ENCODE results near the gene UNC45A. TPM values are rescaled to one million over a fixed set of nuclear protein-coding genes. Genes with fewer than 3 reads are reported as not detected.
A peak's percentile ranks its signal among the peaks of the same experiment; 100 is the strongest.

The UNC45A gene
- total RNA-seq, 1 donor from 2014 or later, result 102 TPM

GRCh38 chr15:90931828-90932659, 3.0 kb upstream of the UNC45A start, which contains the start of gene HDDC3:
TSS of gene HDDC3 (minus strand) at chr15:90932549. CDS start at chr15:90932540, 9 bp downstream.
- TF ChIP-seq, protein P1, sequence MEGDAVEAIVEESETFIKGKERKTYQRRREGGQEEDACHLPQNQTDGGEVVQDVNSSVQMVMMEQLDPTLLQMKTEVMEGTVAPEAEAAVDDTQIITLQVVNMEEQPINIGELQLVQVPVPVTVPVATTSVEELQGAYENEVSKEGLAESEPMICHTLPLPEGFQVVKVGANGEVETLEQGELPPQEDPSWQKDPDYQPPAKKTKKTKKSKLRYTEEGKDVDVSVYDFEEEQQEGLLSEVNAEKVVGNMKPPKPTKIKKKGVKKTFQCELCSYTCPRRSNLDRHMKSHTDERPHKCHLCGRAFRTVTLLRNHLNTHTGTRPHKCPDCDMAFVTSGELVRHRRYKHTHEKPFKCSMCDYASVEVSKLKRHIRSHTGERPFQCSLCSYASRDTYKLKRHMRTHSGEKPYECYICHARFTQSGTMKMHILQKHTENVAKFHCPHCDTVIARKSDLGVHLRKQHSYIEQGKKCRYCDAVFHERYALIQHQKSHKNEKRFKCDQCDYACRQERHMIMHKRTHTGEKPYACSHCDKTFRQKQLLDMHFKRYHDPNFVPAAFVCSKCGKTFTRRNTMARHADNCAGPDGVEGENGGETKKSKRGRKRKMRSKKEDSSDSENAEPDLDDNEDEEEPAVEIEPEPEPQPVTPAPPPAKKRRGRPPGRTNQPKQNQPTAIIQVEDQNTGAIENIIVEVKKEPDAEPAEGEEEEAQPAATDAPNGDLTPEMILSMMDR (IDR thresholded peaks at IDR 0.05; ENCODE audit: unreplicated experiment), result peak; percentile 84
- peak within 1 kb of the TSS; percentile 89 for H3K4me3 Mint-ChIP-seq (ENCODE audit: unreplicated experiment)
- H3K27me3 Mint-ChIP-seq (ENCODE audit: unreplicated experiment), result peaks cover 2% of the 10 kb centered on the region
- H3K4me1 Mint-ChIP-seq (ENCODE audit: unreplicated experiment), result peaks cover 20% of the 10 kb centered on the region
- no peak within 1 kb of the TSS for H3K27ac Mint-ChIP-seq (ENCODE audit: unreplicated experiment)
- DNase-seq (ENCODE audit: low spot score), result peak; percentile 96
- H3K9me3 Mint-ChIP-seq (ENCODE audit: unreplicated experiment), result no peaks in the 10 kb centered on the region
- H3K36me3 Mint-ChIP-seq (ENCODE audit: low read depth, unreplicated experiment), result peaks cover 5% of the 10 kb centered on the region

GRCh38 chr15:90932660-90932991, 2.5 kb upstream of the UNC45A start:
- H3K9me3 Mint-ChIP-seq (ENCODE audit: unreplicated experiment), result no peaks in the 10 kb centered on the region
- H3K27me3 Mint-ChIP-seq (ENCODE audit: unreplicated experiment), result peaks cover 2% of the 10 kb centered on the region
- no peak overlapping the region for H3K4me3 Mint-ChIP-seq (ENCODE audit: unreplicated experiment)
- H3K36me3 Mint-ChIP-seq (ENCODE audit: low read depth, unreplicated experiment), result peaks cover 5% of the 10 kb centered on the region
- H3K4me1 Mint-ChIP-seq (ENCODE audit: unreplicated experiment), result peaks cover 20% of the 10 kb centered on the region
- TF ChIP-seq, protein P1 (IDR thresholded peaks at IDR 0.05; ENCODE audit: unreplicated experiment), result no peak
- H3K27ac Mint-ChIP-seq (ENCODE audit: unreplicated experiment), result no peak overlapping the region
- no peak for DNase-seq (ENCODE audit: low spot score)

DNA sequence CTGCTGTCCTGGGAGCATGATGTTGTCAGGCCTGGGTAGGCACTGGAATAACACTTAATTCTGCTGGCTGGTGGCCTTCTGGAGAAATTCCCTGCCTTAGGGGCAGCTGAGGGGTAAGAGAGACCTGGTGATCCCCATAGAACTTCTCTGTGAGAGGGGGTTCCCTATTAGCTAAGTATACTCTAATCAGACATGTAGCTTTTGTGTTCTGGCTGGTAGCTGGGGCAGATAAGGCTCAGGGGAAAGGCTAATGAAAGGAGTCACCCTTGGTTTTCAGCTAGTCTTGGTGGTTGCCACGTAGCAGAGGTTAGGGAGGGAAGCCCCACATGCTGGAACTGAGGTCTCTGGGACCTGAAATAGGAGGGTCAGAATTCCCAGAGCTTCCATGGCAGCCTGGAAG, 1.8 kb upstream of the UNC45A start:
- TF ChIP-seq, protein P1 (IDR thresholded peaks at IDR 0.05; ENCODE audit: unreplicated experiment), result no peak
- H3K36me3 Mint-ChIP-seq (ENCODE audit: low read depth, unreplicated experiment), result peaks cover 9% of the 10 kb centered on the region
- no peak for DNase-seq (ENCODE audit: low spot score)
- peaks cover 20% of the 10 kb centered on the region for H3K4me1 Mint-ChIP-seq (ENCODE audit: unreplicated experiment)
- H3K4me3 Mint-ChIP-seq (ENCODE audit: unreplicated experiment), result no peak overlapping the region
- no peak overlapping the region for H3K27ac Mint-ChIP-seq (ENCODE audit: unreplicated experiment)
- peaks cover 2% of the 10 kb centered on the region for H3K27me3 Mint-ChIP-seq (ENCODE audit: unreplicated experiment)
- no peaks in the 10 kb centered on the region for H3K9me3 Mint-ChIP-seq (ENCODE audit: unreplicated experiment)

DNA sequence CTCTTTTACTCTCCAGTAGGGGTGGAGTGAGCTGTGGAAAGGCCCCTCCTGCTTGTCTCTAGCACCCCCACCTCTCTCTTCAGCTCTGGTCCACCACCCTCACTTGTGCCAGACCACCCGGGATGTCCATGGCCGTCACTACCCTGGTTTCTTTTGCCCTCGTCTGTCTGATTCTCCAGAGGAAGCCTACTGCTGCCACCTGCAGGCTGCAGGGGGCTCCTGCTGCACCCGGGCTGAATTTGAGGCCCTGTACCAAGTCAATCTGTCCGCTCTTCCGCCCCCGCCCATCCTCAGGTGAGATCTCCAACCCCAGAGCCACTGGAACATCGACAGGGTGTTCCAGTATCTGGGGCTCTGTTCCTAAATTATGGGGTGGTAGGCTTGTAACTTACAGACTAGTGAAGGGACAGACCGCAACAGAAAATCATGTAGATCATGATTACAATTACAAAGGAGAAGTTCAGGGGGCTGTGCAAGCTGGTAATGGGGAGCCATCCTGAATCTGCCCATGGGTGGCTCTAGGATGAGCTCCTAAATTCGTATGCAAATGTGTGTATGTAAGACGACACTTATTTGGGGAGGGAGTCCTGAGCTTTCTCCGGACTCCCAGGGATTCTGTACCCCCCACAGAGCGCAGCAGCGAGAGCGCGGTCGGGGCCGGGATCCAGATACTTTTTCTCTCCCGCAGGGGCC, 683 bp upstream of the UNC45A start:
- peaks cover 2% of the 10 kb centered on the region for H3K27me3 Mint-ChIP-seq (ENCODE audit: unreplicated experiment)

More for the DNA sequence above, 683 bp upstream of the UNC45A start:
- no peaks in the 10 kb centered on the region for H3K9me3 Mint-ChIP-seq (ENCODE audit: unreplicated experiment)
- H3K4me3 Mint-ChIP-seq (ENCODE audit: unreplicated experiment), result peak overlapping the region; percentile 90
- H3K27ac Mint-ChIP-seq (ENCODE audit: unreplicated experiment), result peak overlapping the region; percentile 53
- DNase-seq (ENCODE audit: low spot score), result peak; percentile 88
- H3K36me3 Mint-ChIP-seq (ENCODE audit: low read depth, unreplicated experiment), result peaks cover 9% of the 10 kb centered on the region
- H3K4me1 Mint-ChIP-seq (ENCODE audit: unreplicated experiment), result peaks cover 20% of the 10 kb centered on the region
- TF ChIP-seq, protein P1 (IDR thresholded peaks at IDR 0.05; ENCODE audit: unreplicated experiment), result peak; percentile 42

All from endothelial cell (in vitro differentiated cells).